Neural progenitor cell (in vitro differentiated cells): Measurements from ENCODE around the gene KXD1. TPM values are rescaled to one million over a fixed set of nuclear protein-coding genes. Genes with fewer than 3 reads are reported as not detected.
"Not testable (repeated sequence)": the region's sequence is repeated elsewhere in the genome, so short reads cannot be mapped to it uniquely, and the experiment has no call there.

Experiments
- DNase-seq: peaks from one replicate; pipeline ENCODE4 v3.0.0-alpha.2; 2016; ENCODE audit warnings: low spot score
- H2AFZ ChIP-seq: fragments of 200-600 bp; sonication (generic); replicated peaks from 2 replicates; pipeline ENCODE4 v1.6.1; 2016; ENCODE audit warnings: antibody characterized with exemption
- H3F3A ChIP-seq: fragments of 200-600 bp; sonication (generic); 2 replicates; pipeline ENCODE4 v1.6.1; 2016; ENCODE audit warnings: antibody characterized with exemption, low read depth
- H3K27ac ChIP-seq: fragments of 200-600 bp; sonication (generic); 2 replicates; pipeline ENCODE4 v1.5.1; 2016; ENCODE audit warnings: mild to moderate bottlenecking
- H3K27me3 ChIP-seq: fragments of 200-600 bp; sonication (generic); 2 replicates; pipeline ENCODE4 v1.6.1; 2016; ENCODE audit warnings: mild to moderate bottlenecking, moderate library complexity
- H3K36me3 ChIP-seq: fragments of 200-600 bp; sonication (generic); 2 replicates; pipeline ENCODE4 v1.5.1; 2016
- H3K4me1 ChIP-seq: fragments of 200-600 bp; sonication (generic); 2 replicates; pipeline ENCODE4 v1.6.1; 2016; ENCODE audit warnings: mixed run types
- H3K4me2 ChIP-seq: fragments of 200-600 bp; sonication (generic); 2 replicates; pipeline ENCODE4 v1.6.1; 2016
- H3K4me3 ChIP-seq: fragments of 200-600 bp; sonication (generic); 2 replicates; pipeline ENCODE4 v1.5.1; 2016
- H3K79me2 ChIP-seq: fragments of 200-600 bp; sonication (generic); 2 replicates; pipeline ENCODE4 v1.6.1; 2016; ENCODE audit warnings: low read depth
- H3K9ac ChIP-seq: fragments of 200-600 bp; sonication (generic); 2 replicates; pipeline ENCODE4 v1.6.1; 2016
- H3K9me3 ChIP-seq: fragments of 200-600 bp; sonication (generic); 2 replicates; pipeline ENCODE4 v1.5.1; 2016; ENCODE audit warnings: low read depth
- H4K20me1 ChIP-seq: fragments of 200-600 bp; sonication (generic); 2 replicates; pipeline ENCODE4 v1.6.1; 2016; ENCODE audit warnings: low read depth
- H3K27ac Mint-ChIP-seq: 3 replicates; pipeline ENCODE4 v1.8.0; 2021; ENCODE audit warnings: mixed read lengths
- H3K27me3 Mint-ChIP-seq: 2 replicates; pipeline ENCODE4 v1.8.0; 2022; ENCODE audit warnings: low read depth, mild to moderate bottlenecking, inconsistent platforms, moderate library complexity, mixed read lengths; ENCODE audit not compliant: insufficient read depth
- H3K36me3 Mint-ChIP-seq: 3 replicates; pipeline ENCODE4 v1.8.0; 2021; ENCODE audit warnings: mixed read lengths
- H3K4me1 Mint-ChIP-seq: 3 replicates; pipeline ENCODE4 v1.8.0; 2021; ENCODE audit warnings: mixed read lengths
- H3K4me3 Mint-ChIP-seq: 3 replicates; pipeline ENCODE4 v1.8.0; 2021; ENCODE audit warnings: mild to moderate bottlenecking, moderate library complexity, mixed read lengths
- H3K9me3 Mint-ChIP-seq: 3 replicates; pipeline ENCODE4 v1.8.0; 2020; ENCODE audit warnings: mixed read lengths
- CTCF ChIP-seq: fragments of 200-600 bp; sonication (generic); IDR thresholded peaks from 2 replicates; pipeline ENCODE4 v1.5.1; 2017; ENCODE audit warnings: antibody characterized with exemption, mild to moderate bottlenecking
- EZH2 ChIP-seq: fragments of 200-600 bp; sonication (generic); IDR thresholded peaks from 2 replicates; pipeline ENCODE4 v1.6.1; 2017; ENCODE audit warnings: antibody characterized with exemption, mild to moderate bottlenecking, moderate library complexity
- EZH2phosphoT487 ChIP-seq: fragments of 200-600 bp; sonication (generic); IDR thresholded peaks from 2 replicates; pipeline ENCODE4 v1.6.1; 2017; ENCODE audit warnings: antibody characterized with exemption
- total RNA-seq: library from RNA; depleted of rRNA; stranded (reverse); fragments of >200 nt; gene quantifications from 2 replicates; pipeline ENCODE4 v1.2.3, GENCODE V29; 2015; ENCODE audit warnings: low replicate concordance

The KXD1 gene
- total RNA-seq, 1 donor from 2014 or later = 82.7 TPM

GRCh38 chr19:18537431-18537830, 20.2 kb upstream of the KXD1 start:
- H3K79me2 ChIP-seq = peaks cover 18% of the 10 kb centered on the region
- H3K27ac Mint-ChIP-seq = no peak overlapping the region
- H2AFZ ChIP-seq = no peak overlapping the region
- H3K4me3 Mint-ChIP-seq = no peak overlapping the region
- H3K36me3 ChIP-seq = no peaks in the 10 kb centered on the region
- peaks cover 10% of the 10 kb centered on the region for H3K36me3 Mint-ChIP-seq
- H4K20me1 ChIP-seq = peaks cover 9% of the 10 kb centered on the region
- H3K4me1 ChIP-seq = no peaks in the 10 kb centered on the region
- H3F3A ChIP-seq = peaks cover 6% of the 10 kb centered on the region
- H3K27ac ChIP-seq = no peak overlapping the region
- no peaks in the 10 kb centered on the region for H3K9me3 ChIP-seq
- no peak overlapping the region for H3K4me2 ChIP-seq
- H3K27me3 Mint-ChIP-seq = peaks cover 9% of the 10 kb centered on the region
- no peaks in the 10 kb centered on the region for H3K27me3 ChIP-seq
- no peak overlapping the region for H3K9ac ChIP-seq
- H3K4me1 Mint-ChIP-seq = peaks cover 1% of the 10 kb centered on the region
- no peaks in the 10 kb centered on the region for H3K9me3 Mint-ChIP-seq
- no peak overlapping the region for H3K4me3 ChIP-seq
- TF ChIP-seq EZH2phosphoT487 = no peak
- TF ChIP-seq EZH2 = no peak
- TF ChIP-seq CTCF = no peak
- DNase-seq = no peak

GRCh38 chr19:18538115-18538514, 19.6 kb upstream of the KXD1 start:
- TF ChIP-seq EZH2phosphoT487 (no peak), EZH2 (no peak), CTCF (no peak)
- Histone ChIP-seq H3K4me1 (no peaks in the 10 kb centered on the region), H3K9me3 (no peaks in the 10 kb centered on the region), H3K27ac (no peak overlapping the region), H3K36me3 (no peaks in the 10 kb centered on the region), H4K20me1 (peaks cover 10% of the 10 kb centered on the region), H3K9ac (no peak overlapping the region), H3K4me3 (no peak overlapping the region), H3K79me2 (peaks cover 21% of the 10 kb centered on the region), H3F3A (peaks cover 8% of the 10 kb centered on the region), H2AFZ (no peak overlapping the region), H3K27me3 (no peaks in the 10 kb centered on the region), H3K4me2 (no peak overlapping the region)
- no peak for DNase-seq
- Mint-ChIP-seq H3K4me1 (peaks cover 3% of the 10 kb centered on the region), H3K36me3 (peaks cover 10% of the 10 kb centered on the region), H3K27me3 (peaks cover 9% of the 10 kb centered on the region), H3K9me3 (no peaks in the 10 kb centered on the region), H3K27ac (no peak overlapping the region), H3K4me3 (no peak overlapping the region)

GRCh38 chr19:18539372-18539771, 18.3 kb upstream of the KXD1 start:
- H2AFZ ChIP-seq = no peak overlapping the region
- Mint-ChIP-seq H3K9me3 (no peaks in the 10 kb centered on the region), H3K4me1 (peaks cover 10% of the 10 kb centered on the region), H3K27me3 (peaks cover 9% of the 10 kb centered on the region), H3K27ac (no peak overlapping the region), H3K36me3 (peaks cover 8% of the 10 kb centered on the region), H3K4me3 (no peak overlapping the region)
- H3K27me3 ChIP-seq = no peaks in the 10 kb centered on the region
- no peak overlapping the region for H3K4me2 ChIP-seq
- TF ChIP-seq CTCF (no peak), EZH2phosphoT487 (no peak), EZH2 (no peak)
- peaks cover 5% of the 10 kb centered on the region for H3K4me1 ChIP-seq
- no peak overlapping the region for H3K4me3 ChIP-seq
- no peaks in the 10 kb centered on the region for H3K36me3 ChIP-seq
- H3K27ac ChIP-seq = no peak overlapping the region
- peaks cover 21% of the 10 kb centered on the region for H3K79me2 ChIP-seq
- peaks cover 10% of the 10 kb centered on the region for H4K20me1 ChIP-seq
- DNase-seq = no peak
- no peaks in the 10 kb centered on the region for H3K9me3 ChIP-seq
- H3K9ac ChIP-seq = no peak overlapping the region
- H3F3A ChIP-seq = peaks cover 8% of the 10 kb centered on the region

GRCh38 chr19:18540200-18540599, 17.5 kb upstream of the KXD1 start:
- not testable (repeated sequence) for H3K36me3 ChIP-seq, H3K4me3 Mint-ChIP-seq

More at GRCh38 chr19:18540200-18540599, 17.5 kb upstream of the KXD1 start:
- H2AFZ ChIP-seq, H3K9ac ChIP-seq, H3K4me2 ChIP-seq, H3K4me3 ChIP-seq, DNase-seq, H3K36me3 Mint-ChIP-seq, H3K9me3 ChIP-seq, H3K4me1 ChIP-seq, H3K27ac Mint-ChIP-seq, H3K9me3 Mint-ChIP-seq, H3K27ac ChIP-seq, H3K27me3 ChIP-seq: not testable (repeated sequence)
- Histone ChIP-seq H3F3A (peaks cover 12% of the 10 kb centered on the region), H3K79me2 (peaks cover 21% of the 10 kb centered on the region), H4K20me1 (peaks cover 10% of the 10 kb centered on the region)
- Mint-ChIP-seq H3K27me3 (peaks cover 12% of the 10 kb centered on the region), H3K4me1 (peaks cover 17% of the 10 kb centered on the region)
